WI38 (cell line): ENCODE measurements around the gene PANX2.

Experiments
- H3K4me3 ChIP-seq: 2 replicates; pipeline ENCODE4 v1.5.1; 2011; ENCODE audit warnings: low read depth, mild to moderate bottlenecking, control low read depth, low read length
- CTCF ChIP-seq: IDR thresholded peaks from 2 replicates; pipeline ENCODE4 v1.5.1; 2012; ENCODE audit warnings: low read depth, mild to moderate bottlenecking, control low read depth, low read length

The PANX2 gene

DNA sequence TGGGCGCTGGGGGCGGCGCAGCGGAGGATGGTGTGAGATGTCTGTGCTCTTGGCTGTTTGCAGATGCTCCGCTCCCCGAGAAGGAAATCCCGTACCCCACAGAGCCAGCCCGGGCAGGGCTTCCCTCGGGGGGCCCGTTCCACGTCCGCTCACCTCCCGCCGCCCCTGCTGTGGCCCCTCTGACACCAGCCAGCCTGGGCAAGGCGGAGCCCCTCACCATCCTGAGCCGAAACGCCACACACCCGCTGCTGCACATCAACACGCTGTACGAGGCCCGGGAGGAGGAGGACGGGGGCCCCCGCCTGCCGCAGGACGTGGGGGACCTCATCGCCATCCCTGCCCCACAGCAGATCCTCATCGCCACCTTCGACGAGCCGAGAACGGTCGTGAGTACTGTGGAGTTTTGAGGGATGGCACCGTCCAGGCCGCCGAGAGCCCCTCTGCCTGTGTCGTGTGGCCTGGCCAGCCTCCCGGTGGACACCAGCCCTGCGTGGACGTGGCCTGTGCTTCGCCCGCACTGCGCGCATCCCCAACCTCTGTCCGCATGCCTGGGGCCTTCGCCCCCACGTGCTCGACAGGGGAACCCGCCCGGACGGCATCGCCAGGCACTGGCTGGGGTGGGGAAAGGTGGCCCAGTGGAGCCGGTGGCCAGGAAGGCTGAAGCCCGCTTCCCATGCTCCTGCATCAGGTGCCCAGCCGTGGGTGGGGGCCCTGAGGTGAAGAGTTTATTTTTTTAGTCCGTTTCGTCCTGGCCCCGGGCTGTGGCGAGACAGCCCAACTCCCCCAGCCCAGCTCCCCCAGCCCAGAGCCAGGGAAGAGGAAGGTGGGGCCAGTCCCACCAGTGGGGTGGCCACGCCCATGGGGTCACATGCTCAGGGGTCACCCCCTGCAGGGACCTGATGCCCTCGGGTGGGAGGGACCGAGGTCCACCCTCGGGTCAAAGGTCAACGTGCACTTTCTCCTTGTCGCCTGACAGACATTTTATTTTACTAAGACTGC lies 8.6 kb downstream of the PANX2 start:
- H3K4me3 ChIP-seq, result no peak overlapping the region
- no peak for TF ChIP-seq CTCF

GRCh38 chr22:50179937-50180726 lies 9.6 kb downstream of the PANX2 start:
- no peak for TF ChIP-seq CTCF

GRCh38 chr22:50180727-50181521 lies 10.4 kb downstream of the PANX2 start:
- H3K4me3 ChIP-seq, result no peak overlapping the region
- no peak for TF ChIP-seq CTCF

More at GRCh38 chr22:50179937-50180726, 9.6 kb downstream of the PANX2 start:
- no peak overlapping the region for H3K4me3 ChIP-seq

GRCh38 chr22:50182176-50183081 lies 11.9 kb downstream of the PANX2 start:
- H3K4me3 ChIP-seq, result no peak overlapping the region
- no peak for TF ChIP-seq CTCF

DNA sequence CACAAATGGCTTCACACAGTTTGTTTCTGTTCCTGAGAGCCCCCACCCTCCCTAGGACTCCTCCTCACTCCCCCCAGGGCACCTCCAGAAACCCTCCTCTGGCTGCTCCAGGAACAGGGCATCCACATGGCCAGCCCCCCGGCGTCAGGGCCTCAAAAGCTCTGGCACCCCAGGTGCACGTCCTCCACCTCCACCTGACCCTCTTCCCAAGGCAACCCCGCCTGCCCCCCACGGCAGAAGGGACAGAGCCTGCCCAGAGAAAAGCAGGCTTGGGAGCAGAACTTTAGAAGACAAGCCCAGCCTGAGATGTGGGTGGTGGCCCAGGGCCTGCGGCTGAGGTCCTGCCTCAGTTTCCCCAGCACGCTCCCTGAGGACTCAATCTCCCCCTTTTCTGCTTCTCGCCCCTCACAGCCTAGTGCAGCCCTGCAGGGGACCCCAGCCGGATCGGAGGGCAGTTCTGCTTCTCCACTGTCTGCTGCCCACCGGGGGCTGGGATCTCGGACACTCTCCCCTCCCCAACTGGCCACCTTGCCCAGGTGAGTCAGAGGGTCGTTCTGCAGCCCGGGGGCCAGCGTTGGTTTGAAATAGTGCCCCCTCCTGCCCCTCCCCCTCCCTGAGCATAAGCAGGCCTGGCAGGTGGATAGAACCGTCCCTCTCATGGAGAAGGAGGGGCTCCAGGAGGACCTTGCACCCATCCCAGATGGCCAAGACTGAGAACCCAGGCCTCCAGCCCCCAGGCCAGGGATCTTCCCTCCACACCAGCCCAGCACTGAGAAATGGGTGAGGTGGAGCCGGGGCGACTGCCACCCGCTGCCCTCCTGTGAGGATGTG lies 12.8 kb downstream of the PANX2 start:
- H3K4me3 ChIP-seq, result no peak overlapping the region
- no peak for TF ChIP-seq CTCF
